HG03175 (cell line): Measurements from ENCODE around the gene RARRES1.

Experiments used
- ATAC-seq: cut with Tn5 transposase; IDR thresholded peaks from one replicate; pipeline ENCODE4 v1.9.1; 2021; ENCODE audit warnings: mild to moderate bottlenecking, moderate library complexity; ENCODE audit not compliant: unreplicated experiment

The RARRES1 gene

DNA sequence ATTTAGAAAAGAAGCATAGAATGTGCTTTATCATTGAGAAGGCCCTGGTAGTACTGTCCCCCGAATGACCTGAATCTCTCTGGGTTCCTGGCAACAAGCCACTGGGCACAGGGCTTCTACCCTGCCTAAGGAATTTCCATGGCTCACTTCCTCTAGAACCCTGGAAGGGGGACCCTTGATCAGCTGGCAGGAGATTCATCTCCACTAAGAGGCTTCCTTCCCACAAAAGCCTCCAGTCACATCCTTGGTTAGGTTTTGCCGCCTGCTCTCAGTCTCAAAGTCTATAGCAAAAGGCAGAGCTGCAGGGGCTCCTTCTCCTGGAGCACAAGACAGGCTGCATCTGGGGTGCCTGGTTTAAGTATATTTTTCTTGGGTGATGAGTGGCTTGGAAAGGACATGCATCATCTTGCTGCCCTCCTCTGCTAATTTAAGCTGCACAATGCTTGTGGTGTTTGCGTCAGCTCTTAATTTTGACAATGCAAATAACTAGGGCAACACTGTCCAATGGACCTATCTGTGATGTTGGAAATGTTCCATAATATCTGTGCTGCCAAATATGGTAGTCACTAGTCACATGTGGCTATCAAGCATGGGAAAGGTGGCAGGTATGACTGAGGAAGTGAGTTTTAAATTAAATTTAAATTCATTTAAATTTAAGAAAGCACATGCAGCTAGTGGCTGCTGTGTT, 33.4 kb upstream of the RARRES1 start:
- no peak for ATAC-seq

DNA sequence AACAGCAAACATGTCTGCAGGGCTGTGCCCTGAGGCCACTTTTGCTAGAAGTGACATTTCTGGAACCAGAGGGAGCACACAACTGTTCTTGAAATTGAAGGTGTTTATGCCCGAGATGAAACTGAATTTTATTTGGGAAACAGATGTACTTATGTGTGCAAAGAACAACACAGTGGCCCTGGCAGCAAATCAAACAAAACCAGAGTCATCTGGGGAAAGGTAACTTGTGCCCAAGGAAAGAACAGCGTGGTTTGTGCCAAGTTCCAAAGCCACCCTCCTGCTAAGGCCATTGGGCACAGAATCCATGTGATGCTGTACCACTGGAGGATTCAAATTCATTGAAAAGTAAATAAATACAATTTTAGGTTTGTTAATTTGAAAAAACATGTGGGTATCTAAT, 31.2 kb upstream of the RARRES1 start:
- no peak for ATAC-seq

DNA sequence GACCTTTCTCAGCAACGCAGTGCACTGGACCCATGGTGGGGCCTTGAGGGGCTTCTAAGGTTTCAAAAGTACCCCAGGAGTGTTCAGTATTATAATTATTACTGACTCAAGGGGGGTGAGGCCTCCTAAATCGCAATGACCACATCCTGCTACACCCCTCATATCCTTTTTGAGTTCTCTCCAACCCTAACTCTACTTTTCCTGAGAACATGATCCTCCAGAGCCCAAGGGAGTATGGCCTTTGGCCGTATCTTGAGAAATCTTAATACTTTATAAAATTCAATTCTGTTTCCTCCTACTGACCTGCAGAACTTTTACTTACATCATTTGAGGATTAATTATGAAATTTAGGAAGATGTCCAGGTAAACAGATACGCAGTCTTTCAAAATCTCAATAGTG, 30.4 kb upstream of the RARRES1 start:
- ATAC-seq = no peak

- no peak for ATAC-seq
These were observed 29.1 kb upstream of the RARRES1 start for GRCh38 chr3:158761350-158761749.

- ATAC-seq = no peak
These were observed 23.2 kb upstream of the RARRES1 start for GRCh38 chr3:158755421-158755820.

GRCh38 chr3:158753854-158754253, 21.6 kb upstream of the RARRES1 start:
- no peak for ATAC-seq

DNA sequence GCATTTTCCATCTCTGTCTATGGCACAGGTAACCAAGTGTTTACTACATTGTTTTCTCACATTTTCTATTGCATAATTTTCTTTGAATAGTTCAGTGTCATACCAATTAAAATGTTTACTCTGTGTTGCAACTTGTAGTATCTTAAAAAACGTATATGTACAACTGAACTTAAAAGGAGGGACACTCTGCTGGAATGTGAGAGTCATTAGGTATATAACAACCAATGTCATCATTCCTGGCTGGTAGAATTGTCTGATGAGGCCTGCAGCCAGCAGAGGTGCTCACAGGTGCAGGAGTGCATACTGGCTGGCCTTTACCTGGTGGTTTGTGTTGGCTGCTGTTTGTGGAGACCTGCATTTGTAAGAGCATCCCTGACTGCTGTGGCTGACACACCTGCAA, 19.1 kb upstream of the RARRES1 start:
- ATAC-seq = no peak

DNA sequence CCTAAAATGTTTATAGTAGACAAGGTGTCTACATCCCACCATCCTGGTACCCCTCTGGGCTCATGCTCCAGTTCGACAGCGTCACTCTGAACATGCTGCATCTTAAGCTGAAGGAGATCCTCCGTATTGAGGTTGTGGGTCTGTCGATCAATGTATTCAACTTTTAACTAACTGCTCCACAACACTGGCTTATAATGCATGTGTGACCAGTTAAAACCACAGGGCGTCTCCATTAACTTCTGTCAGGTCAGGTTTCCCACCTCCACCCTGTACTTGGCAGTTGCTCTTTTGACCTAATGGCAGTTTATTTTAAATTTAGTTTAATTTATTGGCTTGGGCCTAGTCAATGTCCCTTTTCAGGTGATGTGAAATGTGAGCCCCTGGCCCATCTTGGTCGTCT, 17.8 kb upstream of the RARRES1 start:
- no peak for ATAC-seq

DNA sequence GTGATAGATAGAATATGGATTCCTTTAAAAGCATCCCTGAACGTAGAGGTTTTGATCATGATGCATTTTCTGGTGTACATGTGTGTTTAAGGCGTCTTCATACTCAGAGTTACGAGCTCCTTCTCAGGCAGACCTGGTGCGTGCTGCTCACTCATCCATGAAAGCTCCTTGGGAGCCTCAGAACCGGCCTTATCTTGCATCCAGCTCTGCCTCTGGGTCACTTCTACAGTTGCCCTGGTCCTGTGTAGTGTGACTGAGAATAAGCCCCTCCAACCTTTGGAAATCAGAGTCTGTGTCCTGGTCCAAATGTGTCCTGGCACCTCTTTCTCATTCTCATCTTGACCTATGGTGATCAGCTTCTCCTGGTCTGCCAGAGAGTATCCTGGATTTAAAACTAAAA, 17.3 kb upstream of the RARRES1 start:
- no peak for ATAC-seq

DNA sequence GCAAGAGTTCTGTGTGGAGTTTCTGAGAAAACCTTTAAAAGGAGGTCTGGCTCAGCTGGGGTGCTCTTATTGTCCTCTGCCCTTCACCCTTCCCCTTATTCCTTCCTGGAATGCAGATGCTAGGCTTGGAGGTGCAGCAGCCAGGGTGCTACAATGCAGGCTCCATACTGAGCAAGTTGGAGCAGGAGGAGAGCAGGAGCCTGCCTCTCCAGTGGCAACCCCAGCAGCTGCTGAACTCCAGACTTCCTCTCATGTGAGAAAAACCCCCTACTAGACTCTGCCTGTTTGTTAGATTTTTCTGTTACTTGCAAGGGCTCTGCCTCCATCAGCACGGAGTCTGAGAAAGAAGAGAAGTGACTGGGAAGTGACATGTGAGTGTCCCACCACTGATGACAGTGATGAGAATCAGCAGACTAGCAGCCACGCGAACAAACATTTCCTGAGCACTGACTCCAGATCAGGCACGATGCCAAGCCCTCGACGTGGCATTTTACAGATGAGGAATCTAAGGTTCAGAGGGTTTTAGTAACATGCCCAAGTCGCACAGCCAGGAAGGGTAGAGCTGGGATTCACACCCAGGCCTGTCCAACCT, 16.1 kb upstream of the RARRES1 start:
- no peak for ATAC-seq

GRCh38 chr3:158747417-158747816, 15.2 kb upstream of the RARRES1 start:
- ATAC-seq = no peak

DNA sequence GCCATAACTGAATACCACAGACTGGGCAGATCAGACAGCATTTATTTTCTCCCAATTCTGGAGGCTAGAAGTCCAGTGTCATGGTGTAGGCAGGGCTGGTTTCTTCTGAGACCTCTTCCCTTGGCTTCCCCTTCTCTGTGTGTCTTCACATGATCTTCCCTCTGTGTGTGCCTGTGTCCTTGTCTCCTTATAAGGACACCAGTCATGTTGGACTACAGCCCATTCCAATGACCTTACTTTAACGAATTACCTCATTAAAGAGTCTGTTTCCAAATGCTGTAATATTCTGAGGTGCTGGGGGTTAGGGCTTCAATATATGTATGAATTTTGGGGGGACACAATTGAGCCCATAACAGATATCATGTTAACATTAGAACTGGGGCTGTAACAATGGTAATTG, 13.3 kb upstream of the RARRES1 start:
- ATAC-seq = no peak

DNA sequence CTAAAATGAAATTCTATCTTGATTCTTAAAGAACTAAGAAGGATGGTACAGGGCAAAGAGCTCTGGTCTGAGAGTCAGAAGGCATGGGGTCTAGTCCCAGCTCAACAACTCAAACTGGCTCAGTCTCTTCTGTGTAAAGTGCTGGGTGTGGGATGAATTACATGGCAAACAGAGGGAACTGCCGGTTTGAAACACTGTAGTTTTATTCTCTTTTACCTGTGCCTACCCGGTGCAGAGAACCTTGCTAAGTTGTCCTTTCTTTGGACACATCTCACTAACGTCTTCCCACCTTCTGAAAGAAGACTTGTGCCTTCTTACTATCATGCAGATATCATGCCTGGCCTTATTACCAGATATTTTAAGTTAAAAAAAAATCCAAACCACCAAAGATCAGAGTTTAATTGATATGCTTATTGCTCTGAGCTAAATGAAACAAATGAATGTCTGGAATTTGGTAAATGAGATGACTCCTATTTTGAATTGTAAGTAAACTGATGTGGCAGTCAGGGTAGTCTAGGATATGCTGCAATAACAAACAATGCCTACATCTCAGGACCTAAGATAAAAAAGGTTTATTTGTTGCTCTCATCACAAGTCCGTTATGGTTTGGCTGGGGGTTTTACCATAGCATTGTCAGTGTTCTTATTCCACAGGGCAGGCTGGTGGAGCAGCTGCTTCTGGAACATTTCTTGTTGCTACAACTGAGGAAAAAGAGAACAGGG, 12.5 kb upstream of the RARRES1 start:
- ATAC-seq = no peak

- ATAC-seq = no peak
These were observed 11.7 kb upstream of the RARRES1 start for GRCh38 chr3:158743664-158744566.

DNA sequence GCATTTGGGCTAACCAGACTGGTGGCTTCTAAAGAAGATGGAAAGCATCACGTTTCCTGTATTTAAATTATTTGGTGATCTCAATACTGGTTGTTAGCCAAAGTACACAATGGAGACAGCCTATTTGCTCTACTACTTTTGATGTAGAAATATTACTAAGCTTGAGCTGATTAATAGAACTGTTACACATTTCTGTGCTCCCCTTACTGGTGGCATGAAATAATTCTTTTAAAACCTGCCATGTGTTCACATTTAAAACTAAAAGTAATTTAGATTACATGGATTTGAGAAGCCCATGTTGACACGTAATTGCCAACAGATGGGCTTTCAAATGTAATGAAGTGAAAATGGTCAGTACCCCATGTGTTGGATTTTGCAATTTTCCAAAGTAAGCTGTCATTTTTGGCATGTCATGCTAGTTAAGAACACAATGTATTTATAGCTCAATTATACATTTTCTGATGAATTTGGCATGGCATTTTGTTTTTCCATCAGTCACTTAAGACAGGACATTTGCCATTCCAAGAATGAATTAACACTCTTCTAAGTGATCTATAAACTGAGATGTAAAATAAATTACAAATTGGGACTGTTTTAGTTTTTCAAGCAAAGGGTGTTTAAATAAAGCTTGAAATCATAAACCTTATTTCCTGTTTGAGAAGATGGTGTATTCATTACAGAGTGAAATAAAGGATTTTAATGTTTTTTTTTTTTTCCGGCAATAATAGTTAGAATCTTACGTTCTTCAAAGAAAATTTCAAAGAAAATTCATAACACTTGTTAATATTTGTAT, 10.8 kb upstream of the RARRES1 start:
- no peak for ATAC-seq

GRCh38 chr3:158739661-158740060, 7.4 kb upstream of the RARRES1 start:
- no peak for ATAC-seq

GRCh38 chr3:158739078-158739477, 6.8 kb upstream of the RARRES1 start:
- no peak for ATAC-seq

GRCh38 chr3:158738653-158739052, 6.4 kb upstream of the RARRES1 start:
- no peak for ATAC-seq

GRCh38 chr3:158737976-158738615, 5.8 kb upstream of the RARRES1 start:
- no peak for ATAC-seq

DNA sequence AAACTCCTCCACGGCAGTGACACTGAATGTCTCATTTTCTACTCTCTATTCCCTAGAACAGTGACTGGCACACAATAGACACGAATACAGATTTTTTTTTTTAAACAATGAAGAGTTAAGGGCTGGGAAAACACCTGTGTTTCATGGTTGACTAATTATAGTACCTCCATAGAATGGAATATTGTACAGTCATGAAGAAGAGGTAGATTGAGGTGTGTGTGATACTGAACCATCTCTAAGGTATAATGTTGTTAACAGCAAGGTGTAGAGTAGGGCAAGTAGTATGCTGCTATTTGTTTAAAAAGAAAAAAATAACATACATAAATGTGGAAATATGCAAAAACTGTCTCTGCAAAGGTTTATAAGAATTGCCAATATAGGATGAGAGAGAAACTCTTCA, 5.2 kb upstream of the RARRES1 start:
- no peak for ATAC-seq
